Neutrophil (primary cell): ENCODE measurements around the gene OSTM1.
"Not testable (repeated sequence)": the region's sequence is repeated elsewhere in the genome, so short reads cannot be mapped to it uniquely, and the experiment has no call there.

Experiments
- H3K27ac ChIP-seq: fragments of 200-600 bp; sonication (generic); 2 replicates; pipeline ENCODE4 v1.5.1; 2016; ENCODE audit warnings: mild to moderate bottlenecking, moderate library complexity
- H3K27me3 ChIP-seq: fragments of 200-600 bp; sonication (generic); 2 replicates; pipeline ENCODE4 v1.6.0; 2016; ENCODE audit warnings: mild to moderate bottlenecking
- H3K36me3 ChIP-seq: fragments of 200-600 bp; sonication (generic); 2 replicates; pipeline ENCODE4 v1.5.1; 2017
- H3K4me1 ChIP-seq, 2 experiments: fragments of 200-600 bp in 1 of 2; sonication (generic) in 1 of 2; 1 replicate in 1 of 2; 2 replicates in 1 of 2; pipeline versions ENCODE4 v1.5.1 to v1.6.1; 2013 to 2016; ENCODE audit warnings: low read depth in 1 of 2, low read length in 1 of 2, mild to moderate bottlenecking in 1 of 2, moderate library complexity in 1 of 2; ENCODE audit not compliant: control insufficient read depth in 1 of 2, insufficient read depth in 1 of 2
- H3K4me3 ChIP-seq, 2 experiments: fragments of 200-600 bp in 1 of 2; sonication (generic) in 1 of 2; 1 replicate in 1 of 2; 2 replicates in 1 of 2; pipeline ENCODE4 v1.5.1; 2013 to 2016; ENCODE audit warnings: low read depth in 1 of 2, low read length in 1 of 2, mild to moderate bottlenecking in 1 of 2, moderate library complexity in 1 of 2
- H3K9me3 ChIP-seq: fragments of 200-600 bp; sonication (generic); 2 replicates; pipeline ENCODE4 v1.5.1; 2016
- TF ChIP-seq, protein P1 (sequence below): fragments of 200-600 bp; sonication (generic); IDR thresholded peaks from 2 replicates; pipeline ENCODE4 v1.5.1; 2016; ENCODE audit warnings: antibody characterized with exemption

OSTM1 gene

GRCh38 chr6:108002365-108003221, 71.9 kb downstream of the OSTM1 start:
- Histone ChIP-seq H3K4me1 (no peaks in the 10 kb centered on the region), H3K4me3 (no peak overlapping the region), H3K36me3 (no peaks in the 10 kb centered on the region), H3K9me3 (no peaks in the 10 kb centered on the region), H3K27me3 (no peaks in the 10 kb centered on the region), H3K27ac (no peak overlapping the region)
- TF ChIP-seq, protein P1, sequence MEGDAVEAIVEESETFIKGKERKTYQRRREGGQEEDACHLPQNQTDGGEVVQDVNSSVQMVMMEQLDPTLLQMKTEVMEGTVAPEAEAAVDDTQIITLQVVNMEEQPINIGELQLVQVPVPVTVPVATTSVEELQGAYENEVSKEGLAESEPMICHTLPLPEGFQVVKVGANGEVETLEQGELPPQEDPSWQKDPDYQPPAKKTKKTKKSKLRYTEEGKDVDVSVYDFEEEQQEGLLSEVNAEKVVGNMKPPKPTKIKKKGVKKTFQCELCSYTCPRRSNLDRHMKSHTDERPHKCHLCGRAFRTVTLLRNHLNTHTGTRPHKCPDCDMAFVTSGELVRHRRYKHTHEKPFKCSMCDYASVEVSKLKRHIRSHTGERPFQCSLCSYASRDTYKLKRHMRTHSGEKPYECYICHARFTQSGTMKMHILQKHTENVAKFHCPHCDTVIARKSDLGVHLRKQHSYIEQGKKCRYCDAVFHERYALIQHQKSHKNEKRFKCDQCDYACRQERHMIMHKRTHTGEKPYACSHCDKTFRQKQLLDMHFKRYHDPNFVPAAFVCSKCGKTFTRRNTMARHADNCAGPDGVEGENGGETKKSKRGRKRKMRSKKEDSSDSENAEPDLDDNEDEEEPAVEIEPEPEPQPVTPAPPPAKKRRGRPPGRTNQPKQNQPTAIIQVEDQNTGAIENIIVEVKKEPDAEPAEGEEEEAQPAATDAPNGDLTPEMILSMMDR: no peak

DNA sequence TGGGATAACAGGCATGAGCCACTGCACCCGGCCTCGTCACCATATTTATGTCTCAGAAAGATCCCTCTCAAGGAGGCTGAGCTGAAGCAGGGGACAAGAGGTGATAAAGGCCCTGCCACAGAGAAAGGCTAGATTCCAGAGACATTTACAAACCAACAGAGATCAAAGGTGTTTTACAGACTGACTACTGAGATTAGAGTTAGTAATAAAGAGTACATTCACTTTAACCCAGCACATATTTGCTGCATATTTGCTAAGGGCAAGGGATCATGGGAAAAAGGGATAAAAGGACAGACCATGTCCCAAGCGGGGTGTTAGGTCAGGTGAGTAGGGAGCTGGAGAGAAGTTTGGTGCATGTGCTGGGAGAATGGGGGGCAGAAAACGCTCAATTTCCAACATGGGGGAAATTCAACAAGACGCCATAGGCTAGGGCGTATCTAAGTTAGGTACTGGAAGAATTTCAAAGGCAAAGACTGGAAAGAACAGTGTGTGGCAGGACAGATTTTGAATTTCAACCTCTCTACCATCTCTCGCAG, 72.8 kb downstream of the OSTM1 start:
- TF ChIP-seq, protein P1: no peak
- no peak overlapping the region for H3K27ac ChIP-seq
- no peak overlapping the region for H3K4me3 ChIP-seq

GRCh38 chr6:108000259-108000658, 74.3 kb downstream of the OSTM1 start:
- H3K4me3 ChIP-seq, H3K4me1 ChIP-seq, H3K36me3 ChIP-seq, H3K27ac ChIP-seq, H3K27me3 ChIP-seq, H3K9me3 ChIP-seq: not testable (repeated sequence)

More for the DNA sequence above, 72.8 kb downstream of the OSTM1 start:
- H3K9me3 ChIP-seq: no peaks in the 10 kb centered on the region
- H3K4me1 ChIP-seq: no peaks in the 10 kb centered on the region
- H3K36me3 ChIP-seq: no peaks in the 10 kb centered on the region
- no peaks in the 10 kb centered on the region for H3K27me3 ChIP-seq

- H3K36me3 ChIP-seq: no peaks in the 10 kb centered on the region
- TF ChIP-seq, protein P1: no peak
- no peaks in the 10 kb centered on the region for H3K9me3 ChIP-seq
- H3K4me3 ChIP-seq: no peak overlapping the region
- H3K4me1 ChIP-seq: no peaks in the 10 kb centered on the region
- H3K27ac ChIP-seq: no peak overlapping the region
- no peaks in the 10 kb centered on the region for H3K27me3 ChIP-seq
These were observed 75.2 kb downstream of the OSTM1 start for GRCh38 chr6:107999341-107999740.

DNA sequence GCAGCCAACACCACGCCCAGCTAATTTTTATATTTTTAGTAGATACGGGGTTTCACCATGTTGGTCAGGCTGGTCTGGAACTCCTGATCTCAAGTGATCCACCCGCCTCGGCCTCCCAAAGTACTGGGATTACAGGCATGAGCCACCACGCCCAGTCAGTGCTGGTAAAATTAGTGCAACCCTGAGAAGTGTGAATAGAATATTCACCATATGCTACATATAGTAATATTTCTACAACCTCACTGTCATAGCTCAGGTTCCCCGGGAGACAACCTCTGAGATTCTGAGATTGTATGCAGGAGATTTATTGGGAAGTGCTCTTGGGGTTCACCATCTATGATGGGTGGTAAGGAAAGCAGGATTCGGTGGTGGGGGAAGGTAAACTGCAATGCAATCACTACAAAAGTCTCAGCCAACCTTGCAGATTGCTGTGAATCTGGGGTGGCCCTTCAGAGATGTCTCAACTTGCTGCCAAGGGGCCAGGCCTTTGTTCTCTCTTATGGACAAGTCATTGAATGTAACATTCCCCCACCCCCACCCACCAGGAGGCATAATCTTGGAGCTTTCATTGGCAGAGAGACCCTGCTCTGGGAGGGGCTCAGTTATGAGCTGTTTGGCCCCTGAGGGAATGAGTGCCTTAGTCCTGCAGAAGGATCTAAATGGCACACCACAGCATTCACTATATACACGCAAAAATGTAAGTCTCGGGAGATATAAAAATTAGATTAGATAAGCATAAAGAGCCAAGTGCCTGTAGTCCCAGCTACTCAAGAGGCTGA, 82.6 kb downstream of the OSTM1 start:
- Histone ChIP-seq H3K4me3 (no peak overlapping the region), H3K9me3 (no peaks in the 10 kb centered on the region), H3K27ac (no peak overlapping the region), H3K27me3 (no peaks in the 10 kb centered on the region), H3K4me1 (no peaks in the 10 kb centered on the region), H3K36me3 (no peaks in the 10 kb centered on the region)
- TF ChIP-seq, protein P1: no peak
